OCI-M2 (cell line): ENCODE measurements around the gene KCTD20.
"Not testable (repeated sequence)": the region's sequence is repeated elsewhere in the genome, so short reads cannot be mapped to it uniquely, and the experiment has no call there.

Experiments used
- DNase-seq: peaks from one replicate; lab custom pipeline; 2025; ENCODE audit not compliant: unreplicated experiment; lab: John Stamatoyannopoulos, UW

The KCTD20 gene

DNA sequence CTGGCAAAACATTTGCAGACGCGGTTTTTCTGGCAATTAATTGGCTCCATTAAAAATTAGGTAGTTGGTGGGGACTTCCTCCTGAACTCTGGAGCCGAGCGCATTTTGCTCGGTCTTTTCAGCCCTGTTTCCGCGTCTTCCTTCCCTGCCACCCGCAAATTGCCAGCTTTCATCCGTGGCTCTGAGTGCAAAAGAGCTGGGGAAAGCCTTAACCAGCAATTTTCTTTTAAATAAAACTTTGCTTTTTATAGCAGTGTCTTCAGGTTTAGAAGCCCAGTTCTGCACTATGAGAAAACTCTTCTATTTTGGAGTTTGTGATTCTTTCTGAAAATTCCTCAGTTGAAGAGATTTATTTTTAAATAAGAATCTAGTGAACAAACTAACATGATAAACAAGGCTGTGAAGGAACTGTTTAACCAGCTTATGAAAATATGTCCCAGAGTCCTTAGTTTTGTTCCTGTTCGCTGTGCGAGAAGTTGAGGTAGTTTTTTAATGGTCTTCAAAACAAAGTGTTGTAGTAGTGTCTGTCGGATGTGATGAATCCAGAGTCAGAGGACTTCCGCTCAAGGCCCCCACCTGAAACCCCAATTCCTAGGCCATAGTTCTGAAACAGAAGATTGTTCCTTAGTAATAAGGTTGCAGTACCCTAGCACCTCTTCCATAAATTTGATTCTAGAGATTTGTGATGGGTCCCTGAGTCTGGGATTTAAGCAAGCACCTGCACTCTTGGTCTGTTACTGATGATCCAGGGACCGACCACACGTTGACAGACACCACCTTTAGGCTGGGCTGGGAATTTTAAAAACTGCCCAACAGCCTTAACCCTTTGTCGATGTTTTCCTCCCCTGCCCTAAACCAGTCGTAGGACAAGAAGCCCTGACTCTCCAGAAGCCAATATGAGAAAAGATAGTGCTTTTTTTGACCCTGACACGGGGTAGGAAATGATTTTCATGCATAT lies 950 bp downstream of the KCTD20 start:
- no peak for DNase-seq

DNA sequence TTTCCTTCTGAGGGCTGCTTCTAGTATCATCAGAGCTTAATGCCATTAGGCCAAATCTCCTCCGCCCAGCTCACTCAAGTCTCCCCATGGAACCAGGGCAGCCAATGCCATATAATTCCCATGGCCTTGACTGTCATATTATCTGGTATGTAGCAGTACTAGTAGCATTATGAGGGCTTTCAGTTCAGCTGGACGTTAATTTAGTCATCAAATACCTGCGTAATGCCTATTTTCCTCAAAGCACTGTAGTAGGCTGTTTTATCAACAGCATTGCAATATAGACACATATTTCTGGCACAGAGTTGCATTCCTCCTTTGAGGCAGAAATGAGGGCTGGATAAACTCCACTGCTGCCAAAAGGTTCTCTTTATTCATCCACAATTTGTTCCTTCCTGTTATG lies 1.7 kb downstream of the KCTD20 start:
- no peak for DNase-seq

DNA sequence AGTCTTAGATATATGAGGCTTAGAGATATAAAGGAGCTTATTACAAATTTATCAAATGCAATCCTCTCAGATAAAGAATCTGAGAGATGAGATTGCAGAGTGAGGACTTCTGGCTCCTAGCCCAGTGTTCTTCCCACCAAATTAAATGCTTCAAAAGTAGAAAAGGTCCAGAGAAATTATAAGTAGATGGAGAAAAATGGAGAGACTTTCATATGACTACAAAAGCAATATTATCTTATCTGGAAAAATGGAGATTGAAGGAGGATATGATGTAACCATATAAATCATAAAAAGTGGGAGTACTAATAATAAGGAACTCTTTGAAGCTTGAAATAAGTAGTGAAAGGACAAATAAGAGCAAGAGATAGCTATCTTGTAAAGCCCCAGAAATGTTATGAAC lies 2.8 kb downstream of the KCTD20 start:
- no peak for DNase-seq

DNA sequence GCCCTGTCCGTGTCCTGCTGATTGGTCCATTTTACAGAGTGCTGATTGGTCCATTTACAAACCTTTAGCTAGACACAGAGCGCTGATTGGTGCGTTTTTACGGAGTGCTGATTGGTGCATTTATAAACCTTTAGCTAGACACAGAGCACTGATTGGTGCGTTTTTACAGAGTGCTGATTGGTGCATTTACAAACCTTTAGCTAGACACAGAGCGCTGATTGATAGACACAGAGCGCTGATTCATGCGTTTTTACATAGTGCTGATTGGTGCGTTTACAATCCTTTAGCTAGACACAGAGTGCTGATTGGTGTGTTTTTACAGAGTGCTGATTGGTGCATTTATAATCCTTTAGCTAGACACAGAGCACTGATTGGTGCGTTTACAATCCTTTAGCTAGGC lies 6.4 kb downstream of the KCTD20 start:
- not testable (repeated sequence) for DNase-seq

DNA sequence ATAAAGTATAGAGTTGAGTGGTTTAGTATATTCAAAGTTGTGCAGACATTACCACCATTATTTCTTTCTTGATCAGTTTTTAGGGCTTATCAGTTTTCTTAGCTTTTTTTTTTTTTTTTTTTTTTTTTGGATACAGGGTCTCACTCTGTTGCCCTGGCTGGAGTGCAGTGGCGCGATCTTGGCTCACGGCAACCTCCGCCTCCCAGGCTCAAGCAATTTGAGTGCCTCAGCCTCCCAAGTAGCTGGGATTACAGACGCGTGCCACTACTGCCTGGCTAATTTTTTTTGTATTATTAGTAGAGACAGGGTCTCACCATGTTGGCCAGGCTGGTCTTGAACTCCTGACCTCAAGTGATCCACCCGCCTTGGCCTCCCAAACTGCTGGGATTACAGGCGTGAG lies 10.1 kb downstream of the KCTD20 start:
- DNase-seq = not testable (repeated sequence)

DNA sequence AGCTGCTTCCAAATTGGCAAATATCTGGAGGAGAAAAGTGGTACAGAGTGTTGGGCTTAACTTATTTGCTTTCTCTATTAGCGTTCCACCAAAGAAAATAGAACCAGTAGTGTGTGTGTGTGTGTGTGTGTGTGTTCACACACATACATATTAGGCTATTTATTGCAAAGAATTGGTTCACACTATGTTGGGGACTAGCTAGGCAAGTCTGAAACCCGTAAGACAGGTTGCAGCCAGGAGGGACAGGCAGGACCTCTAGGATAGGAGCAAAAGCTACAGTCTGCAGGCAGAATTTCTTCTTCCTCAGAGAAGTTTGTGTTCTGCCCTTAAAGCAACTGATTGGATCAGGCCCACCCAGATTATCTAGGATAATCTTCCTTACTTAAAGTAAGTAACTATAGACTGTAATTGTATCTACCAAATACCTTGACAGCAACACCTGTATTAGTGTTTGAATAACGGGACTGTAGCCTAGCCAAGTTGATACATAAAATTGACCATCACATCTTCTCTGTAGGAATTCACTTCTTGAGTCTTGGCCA lies 12.8 kb downstream of the KCTD20 start:
- no peak for DNase-seq

DNA sequence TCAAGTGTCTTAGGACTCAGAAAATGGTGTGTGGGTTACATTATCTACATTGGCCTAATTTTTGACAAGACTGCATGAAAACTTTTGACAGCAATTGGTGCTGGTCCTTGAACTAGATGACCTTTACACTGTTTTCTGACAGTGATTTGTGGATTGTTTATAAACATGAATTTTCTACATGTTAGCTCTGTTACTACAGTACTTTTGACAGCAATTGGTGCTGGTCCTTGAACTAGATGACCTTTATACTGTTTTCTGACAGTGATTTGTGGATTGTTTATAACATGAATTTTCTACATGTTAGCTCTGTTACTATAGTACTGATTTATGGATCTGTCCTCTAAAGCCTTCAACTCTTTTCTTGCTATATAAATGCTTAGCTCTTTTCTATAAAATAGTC lies 16.7 kb downstream of the KCTD20 start:
- no peak for DNase-seq

DNA sequence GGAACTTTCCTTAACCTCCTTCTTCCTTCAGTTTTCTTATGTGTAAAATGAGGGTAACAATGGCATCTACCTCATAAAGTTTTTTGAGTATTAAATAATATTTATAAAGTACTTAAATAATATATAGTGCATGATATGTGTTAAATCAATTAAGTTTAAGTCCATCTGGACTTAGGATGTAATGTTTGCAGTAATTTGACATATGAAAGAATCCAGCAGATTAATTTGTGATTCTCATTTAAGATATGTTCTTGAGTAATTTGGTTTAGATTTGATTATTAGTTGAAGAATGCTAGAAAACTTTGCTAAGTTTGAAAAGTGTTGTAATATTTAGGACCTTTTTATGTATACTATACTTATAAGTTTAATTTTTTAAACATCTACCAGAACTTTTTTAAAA lies 18.1 kb downstream of the KCTD20 start:
- DNase-seq = no peak

DNA sequence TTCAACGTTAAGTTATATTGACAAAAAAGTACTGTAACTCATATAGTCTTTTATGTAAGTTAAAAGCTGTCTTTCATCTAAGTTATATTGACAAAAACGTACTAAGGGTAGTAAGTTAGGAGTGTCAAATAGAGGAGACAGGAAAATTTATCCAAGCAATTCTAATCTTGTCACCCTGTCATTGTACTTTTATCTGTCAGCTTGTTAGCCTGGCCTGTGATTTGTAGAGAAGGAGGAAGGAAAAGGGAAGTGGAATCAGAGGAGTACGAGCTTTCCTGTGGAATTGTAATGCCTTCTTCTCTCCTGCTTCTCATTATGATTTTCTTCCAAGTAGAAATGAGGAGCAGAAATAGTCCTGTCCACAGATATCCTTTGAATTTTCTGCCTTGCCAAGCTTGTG lies 18.8 kb downstream of the KCTD20 start:
- DNase-seq = no peak

DNA sequence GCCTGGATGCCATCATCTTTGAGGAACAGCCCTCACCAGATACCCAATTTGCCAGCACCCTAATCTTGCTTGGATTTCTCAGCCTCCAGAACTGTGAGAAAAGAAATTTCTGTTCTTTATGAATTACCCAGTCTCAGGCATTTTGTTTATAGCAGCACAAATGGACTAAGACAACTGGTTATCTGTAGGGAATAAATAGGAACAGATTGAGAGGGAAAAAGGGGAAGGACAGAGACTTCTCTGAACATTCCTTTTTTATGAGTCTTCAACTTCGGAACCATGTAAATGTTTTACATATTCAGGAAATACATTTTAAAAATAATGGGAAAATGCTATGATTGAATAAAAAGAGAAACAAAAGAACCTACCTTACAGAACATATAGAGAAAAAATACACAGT lies 20.9 kb downstream of the KCTD20 start:
- no peak for DNase-seq

DNA sequence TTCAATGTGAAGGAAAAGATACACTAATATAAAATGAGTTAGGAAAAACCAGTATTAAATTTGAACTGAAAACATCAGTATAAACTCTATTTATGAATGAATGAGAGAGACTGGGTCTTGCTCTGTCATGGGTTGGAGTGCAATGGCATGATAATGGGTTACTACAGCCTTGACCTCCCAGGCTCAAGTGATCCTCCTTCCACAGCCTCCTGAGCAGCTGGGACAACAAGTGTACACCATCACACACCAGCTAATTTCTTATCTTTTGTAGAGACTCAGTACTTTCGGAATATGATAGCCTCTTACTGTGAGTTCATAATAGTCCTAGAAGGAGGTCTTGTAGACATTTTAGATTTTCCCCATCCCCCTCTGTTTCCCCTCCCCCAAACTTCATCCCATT lies 21.4 kb downstream of the KCTD20 start:
- no peak for DNase-seq

DNA sequence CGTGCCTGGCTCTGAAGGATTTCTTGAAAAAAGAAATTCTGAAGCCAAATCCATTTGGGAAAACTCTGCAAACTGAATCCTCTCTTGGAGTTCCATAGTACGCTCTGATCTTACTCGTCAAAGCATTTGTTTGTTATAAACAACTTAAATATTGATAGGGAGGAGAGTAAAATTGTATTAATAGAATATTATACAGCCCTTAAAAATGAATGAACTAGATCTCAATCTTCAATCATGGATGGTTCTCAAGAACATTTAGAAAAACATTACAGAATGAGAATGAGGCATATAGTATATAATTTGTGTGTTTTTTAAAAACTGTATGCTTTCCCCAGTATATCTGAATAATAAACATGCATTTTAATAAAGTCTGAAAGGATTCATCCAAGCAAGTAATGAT lies 24.8 kb downstream of the KCTD20 start:
- no peak for DNase-seq

DNA sequence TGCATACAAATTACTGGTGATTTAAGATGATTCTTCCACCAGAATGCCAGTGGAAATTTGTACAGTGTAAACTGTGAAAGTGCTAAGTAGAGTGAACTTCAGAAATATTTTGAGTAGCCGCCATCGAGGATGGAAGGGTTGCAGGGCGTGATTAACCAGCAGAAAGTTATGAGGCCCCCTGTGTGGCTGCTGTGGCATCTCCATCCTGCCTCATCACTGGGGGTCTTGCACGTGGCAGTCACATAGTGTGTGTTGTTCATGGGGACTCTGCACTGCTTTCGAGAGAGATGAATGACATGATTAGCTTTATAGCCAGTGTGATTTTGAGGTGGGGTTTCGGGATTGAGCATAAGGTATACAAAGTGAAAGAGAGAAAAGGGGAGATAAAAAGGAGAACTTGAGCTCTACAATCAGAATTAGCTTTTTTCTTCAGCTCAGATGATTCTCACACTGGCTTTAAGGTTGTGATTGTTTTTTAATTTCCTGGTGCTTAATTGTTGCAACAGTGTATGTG lies 26.4 kb downstream of the KCTD20 start:
- no peak for DNase-seq

DNA sequence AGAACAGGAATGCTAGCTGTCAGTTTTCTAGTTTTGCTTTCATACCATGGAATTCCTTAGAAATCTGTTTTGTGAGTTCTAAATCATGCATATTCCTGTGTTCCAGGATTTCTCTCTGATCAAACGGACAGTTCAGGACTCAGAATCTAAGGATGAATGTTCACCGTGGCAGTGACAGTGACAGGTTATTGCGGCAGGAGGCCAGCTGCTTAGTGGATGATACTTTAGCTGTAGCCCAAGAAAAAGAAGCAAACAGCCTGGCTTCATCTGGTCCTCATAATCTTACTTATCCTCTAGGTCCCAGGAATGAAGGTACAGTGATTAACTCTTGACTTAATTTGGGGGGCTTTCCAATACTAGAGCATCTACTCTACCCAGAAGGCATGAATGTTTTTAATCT lies 27.1 kb downstream of the KCTD20 start:
- DNase-seq = no peak

DNA sequence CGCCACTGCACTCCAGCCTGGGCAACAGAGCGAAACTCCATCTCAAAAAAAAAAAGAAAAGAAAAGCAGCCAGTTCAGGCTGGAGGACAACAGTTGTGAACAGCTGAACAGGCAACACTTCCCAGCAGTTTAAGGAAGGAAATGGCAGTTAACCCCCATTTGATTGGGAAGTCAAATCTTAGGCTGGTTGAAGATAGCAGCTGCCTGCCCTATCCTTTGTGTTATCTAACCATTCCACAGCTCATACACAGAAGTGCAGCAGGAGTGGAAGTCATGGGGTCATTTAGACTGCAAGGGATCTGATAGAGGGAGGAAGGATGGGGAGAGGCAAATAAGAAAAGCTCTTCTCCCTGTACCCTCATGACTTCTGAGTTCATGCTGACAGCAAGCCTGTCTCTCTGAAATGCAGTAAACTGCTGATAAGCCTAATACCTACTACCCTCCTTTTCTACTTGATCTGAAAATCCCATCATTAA lies 35.3 kb downstream of the KCTD20 start:
- DNase-seq = peak; percentile 48

DNA sequence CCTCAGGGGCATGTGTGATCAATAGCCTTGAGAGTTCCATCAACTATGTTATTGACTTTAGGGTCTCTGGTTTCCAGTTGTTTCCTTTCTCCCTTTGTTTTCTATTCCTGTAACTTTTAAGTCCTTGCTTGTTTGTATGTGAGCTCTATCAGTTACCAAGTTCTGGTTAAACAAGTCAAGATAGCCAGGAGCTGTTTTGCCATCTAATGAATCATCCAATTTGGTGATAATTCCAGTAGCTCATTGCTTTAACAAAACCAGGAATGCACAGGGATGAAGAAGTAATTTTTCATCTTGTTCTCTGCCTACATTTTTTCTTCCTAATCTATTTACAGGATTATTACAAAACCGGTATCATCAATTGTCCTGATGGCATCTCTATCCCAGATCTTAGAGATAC lies 36.5 kb downstream of the KCTD20 start:
- no peak for DNase-seq

DNA sequence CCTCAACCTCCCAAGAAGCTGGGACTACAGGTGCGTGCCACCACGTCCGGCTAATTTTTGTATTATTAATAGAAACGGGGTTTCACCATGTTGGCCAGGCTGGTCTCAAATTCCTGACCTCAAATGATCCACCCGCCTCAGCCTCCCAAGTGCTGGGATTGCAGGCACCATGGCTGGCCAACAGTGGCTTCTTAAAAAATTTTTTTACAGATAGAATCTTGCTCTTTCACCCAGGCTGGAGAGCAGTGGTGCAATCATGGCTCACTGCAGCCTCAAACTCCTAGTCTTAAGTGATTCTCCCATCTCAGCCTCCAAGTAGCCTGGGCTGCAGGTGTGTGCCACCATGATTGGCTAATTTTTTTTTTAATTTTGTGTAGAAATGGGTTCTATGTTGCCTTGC lies 40.5 kb downstream of the KCTD20 start:
- DNase-seq = not testable (repeated sequence)

DNA sequence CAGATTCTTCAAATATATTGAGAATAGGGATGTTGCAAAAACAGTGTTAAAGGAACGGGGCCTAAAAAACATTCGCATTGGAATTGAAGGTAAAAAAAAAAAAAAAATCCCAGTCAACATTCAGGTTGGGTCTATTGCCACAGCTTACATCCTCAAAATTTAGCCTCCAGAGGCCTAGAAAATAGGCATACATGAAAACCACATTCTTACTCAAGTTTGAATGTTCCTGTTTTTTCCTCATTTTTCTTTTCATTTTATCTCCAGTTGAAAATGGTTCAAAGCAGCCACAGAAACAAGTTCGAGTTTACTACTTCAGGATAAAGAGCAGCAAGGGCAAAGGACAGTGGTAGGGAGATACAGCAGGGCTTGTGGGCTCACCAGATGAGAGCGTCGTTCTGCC lies 41.9 kb downstream of the KCTD20 start:
- DNase-seq = no peak

DNA sequence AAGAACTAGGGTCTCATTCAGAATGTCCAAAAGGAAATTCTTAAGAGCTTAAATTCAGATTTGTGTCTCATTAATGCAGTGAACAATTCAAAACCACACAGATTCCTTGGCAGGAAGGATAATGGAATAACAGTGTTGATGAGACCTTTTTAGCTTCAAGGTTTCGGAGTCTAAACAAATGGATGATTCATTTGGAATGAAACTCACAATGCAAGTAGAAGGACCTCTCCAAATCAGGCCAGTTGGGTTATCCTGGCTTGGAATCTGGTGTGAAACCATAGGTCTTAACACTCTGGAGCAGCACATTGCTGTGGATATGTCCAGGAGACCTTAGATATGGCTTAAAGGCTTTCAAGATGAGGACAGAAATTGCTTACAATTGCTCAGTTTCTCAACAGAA lies 44.9 kb downstream of the KCTD20 start:
- DNase-seq = no peak

DNA sequence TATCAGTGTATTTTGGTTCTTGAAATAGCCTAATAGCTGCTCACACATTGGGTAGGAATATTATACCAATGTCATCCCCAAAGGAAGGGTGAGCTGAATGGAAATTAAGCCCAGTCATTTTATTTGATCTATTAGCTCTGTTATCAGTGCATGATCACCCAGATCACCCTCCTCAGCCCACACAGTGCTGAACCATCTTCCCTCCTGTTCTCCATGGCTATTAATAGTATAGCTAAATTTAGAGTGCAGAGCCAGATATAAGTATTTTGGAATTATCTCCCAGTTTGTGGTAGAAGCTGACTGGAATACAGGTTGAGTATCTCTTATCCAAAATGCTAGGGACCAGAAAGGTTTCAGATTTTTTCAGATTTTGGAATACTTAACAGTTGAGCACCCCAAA lies 45.4 kb downstream of the KCTD20 start:
- DNase-seq = no peak

DNA sequence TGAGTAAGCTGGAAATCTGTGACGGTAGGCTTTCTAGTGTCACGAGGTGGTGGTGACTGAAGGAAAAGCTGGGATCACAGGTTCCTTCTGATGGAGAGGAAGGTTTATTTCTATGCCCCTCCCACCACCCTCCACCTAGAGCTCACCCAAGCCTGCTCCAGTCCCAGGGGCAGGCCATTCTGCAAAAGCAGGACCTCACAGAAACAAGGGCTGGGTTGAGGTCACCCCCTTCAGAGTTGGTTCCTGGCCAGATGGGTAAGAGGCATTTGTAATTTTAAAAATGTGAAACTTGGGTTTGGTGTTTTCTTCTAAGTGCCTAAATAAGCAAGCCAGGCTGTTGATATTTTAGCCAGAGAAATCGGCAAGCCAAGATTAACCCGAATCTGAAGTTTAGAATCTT lies 46.6 kb downstream of the KCTD20 start:
- no peak for DNase-seq

DNA sequence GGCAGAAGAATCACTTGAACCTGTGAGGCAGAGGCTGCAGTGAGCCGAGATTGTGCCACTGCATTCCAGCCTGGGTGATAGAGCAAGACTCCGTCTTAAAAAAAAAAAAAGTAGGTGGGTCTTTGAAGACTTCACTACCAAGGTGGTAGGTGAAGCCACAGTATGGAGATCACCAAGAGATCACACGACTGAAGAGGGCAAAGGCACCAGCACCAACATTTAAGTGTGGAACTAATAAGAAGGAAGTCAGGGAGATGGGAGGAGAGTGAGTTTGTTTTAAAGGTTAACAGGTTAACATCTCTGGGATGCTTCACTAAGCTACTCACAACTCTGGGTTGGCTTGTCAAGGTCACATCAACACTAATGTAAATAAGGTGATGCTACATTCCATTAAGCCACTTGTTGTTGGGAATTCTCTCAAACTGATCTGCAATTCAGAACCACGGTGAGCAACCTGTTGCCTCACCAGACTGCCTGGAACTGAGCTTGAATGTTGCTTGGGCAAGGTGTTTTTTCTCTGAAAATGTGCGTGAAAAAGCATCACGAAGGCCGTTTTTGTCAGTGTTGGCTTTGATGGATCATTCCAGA lies 48.7 kb downstream of the KCTD20 start:
- no peak for DNase-seq
